SU-DHL-6 (cell line): Measurements from ENCODE around the gene CLMP.

Experiments
- CTCF ChIP-seq: fragments of 200-600 bp; sonication (generic); IDR thresholded peaks from one replicate; pipeline ENCODE4 v1.5.1; 2017; ENCODE audit warnings: antibody characterized with exemption, mild to moderate bottlenecking, low read length, moderate library complexity; ENCODE audit not compliant: insufficient read depth, poor library complexity, severe bottlenecking
- EZH2phosphoT487 ChIP-seq: fragments of 200-600 bp; sonication (generic), shearing (Covaris generic); conservative IDR thresholded peaks from 2 replicates; pipeline ENCODE4 v1.6.1; 2018; ENCODE audit warnings: mild to moderate bottlenecking, antibody characterized with exemption, low read length, moderate library complexity, mixed read lengths

- TF ChIP-seq CTCF (no peak), EZH2phosphoT487 (no peak)
These were observed 32.9 kb upstream of the CLMP start for GRCh38 chr11:123227763-123228495.
